HG03521 (cell line): ENCODE measurements around the gene GUCY2D.

Experiments used
- ATAC-seq: cut with Tn5 transposase; IDR thresholded peaks from one replicate; pipeline ENCODE4 v1.9.1; 2021; ENCODE audit warnings: mild to moderate bottlenecking, moderate library complexity; ENCODE audit not compliant: unreplicated experiment

The GUCY2D gene

DNA sequence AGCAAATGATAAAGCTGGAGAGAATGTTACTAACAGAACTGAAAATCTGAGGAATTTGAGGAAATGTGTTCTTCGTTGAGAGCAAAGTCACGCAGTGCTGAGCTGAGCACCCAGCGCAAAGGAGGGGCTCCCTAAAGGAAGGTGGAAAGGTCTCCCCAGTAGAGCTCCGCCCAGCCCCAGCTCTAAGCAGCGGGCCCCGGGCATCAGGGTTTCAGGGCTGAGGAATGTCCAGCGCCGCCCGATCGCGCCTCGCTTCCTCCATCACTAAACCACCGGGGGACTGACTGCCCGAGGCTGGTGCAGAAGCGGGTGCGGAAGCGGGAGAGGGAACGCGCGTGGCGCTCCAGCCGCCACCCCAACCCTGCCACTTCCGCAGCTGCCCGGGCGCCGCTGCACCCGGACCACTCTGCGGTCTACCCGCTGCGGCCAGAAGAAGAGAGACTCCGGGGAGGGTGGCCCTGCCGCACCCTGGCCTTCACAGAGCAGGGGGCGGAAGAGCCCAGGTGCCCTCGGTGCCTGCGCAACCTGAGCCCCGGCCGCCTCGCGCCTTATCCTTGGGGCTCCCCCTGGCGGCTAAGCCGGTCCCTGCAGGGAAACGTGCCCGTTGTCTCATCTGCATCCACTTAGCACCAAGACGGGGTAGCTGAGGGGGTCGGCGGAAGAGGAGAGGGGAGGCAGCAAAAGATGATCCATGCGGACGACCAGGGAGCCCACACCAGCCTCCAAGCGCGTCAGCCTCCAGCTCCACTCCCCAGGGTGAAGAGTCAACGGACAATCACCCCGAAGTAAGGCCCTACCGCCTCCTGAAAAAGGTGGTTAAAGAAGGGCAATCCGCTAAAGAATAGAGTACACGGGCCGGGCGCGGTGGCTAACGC, 12.4 kb upstream of the GUCY2D start:
- no peak for ATAC-seq

GRCh38 chr17:7992516-7992915, 9.9 kb upstream of the GUCY2D start:
- no peak for ATAC-seq

- no peak for ATAC-seq
Measured at GRCh38 chr17:7992924-7993323, 9.5 kb upstream of the GUCY2D start.

DNA sequence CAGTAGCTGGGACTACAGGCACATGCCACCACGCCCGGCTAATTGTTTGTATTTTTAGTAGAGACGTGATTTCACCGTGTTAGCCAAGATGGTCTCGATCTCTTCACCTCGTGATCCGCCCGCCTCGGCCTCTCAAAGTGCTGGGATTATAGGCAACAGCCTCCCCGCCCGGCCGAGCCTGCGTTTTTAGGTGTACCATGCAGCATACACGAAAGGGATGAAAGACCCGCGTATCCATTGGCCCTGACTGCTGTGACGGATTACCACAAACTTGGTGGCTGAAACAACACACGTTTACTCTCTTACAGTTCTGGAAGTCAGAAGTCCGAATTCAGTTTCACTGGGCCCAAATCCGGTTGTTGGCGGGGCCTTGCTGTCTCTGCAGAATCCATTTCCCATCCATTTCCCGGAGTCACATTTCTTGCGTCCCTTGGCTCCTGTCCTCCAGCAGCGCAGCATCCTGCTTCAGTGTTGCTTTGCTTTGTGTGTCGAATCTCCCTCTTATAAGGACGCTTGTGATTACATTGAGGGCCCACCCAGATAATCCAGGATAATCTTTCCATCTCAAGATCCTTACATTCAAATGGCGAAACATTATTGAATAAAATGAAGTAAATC, 8.3 kb upstream of the GUCY2D start:
- ATAC-seq: no peak

DNA sequence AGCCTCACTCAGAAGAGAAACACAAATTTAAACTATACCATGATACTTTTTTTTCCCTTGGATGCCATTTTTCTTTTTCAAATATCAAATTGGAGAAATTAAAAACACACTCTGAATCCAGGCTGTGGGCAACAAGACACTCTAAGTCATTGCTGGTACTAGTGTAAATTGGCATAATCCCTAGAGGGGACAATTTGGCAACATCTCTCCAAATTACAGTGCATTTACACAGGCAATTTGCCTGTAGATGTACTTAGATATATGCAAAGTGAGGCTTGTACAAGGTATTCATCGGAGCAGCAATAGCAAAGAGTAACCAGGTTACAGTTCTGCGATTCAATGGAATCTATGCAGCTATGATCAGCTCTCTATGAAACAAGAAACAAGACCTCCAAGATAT, 6.7 kb upstream of the GUCY2D start:
- no peak for ATAC-seq

GRCh38 chr17:7997186-7997585, 5.2 kb upstream of the GUCY2D start:
- no peak for ATAC-seq

DNA sequence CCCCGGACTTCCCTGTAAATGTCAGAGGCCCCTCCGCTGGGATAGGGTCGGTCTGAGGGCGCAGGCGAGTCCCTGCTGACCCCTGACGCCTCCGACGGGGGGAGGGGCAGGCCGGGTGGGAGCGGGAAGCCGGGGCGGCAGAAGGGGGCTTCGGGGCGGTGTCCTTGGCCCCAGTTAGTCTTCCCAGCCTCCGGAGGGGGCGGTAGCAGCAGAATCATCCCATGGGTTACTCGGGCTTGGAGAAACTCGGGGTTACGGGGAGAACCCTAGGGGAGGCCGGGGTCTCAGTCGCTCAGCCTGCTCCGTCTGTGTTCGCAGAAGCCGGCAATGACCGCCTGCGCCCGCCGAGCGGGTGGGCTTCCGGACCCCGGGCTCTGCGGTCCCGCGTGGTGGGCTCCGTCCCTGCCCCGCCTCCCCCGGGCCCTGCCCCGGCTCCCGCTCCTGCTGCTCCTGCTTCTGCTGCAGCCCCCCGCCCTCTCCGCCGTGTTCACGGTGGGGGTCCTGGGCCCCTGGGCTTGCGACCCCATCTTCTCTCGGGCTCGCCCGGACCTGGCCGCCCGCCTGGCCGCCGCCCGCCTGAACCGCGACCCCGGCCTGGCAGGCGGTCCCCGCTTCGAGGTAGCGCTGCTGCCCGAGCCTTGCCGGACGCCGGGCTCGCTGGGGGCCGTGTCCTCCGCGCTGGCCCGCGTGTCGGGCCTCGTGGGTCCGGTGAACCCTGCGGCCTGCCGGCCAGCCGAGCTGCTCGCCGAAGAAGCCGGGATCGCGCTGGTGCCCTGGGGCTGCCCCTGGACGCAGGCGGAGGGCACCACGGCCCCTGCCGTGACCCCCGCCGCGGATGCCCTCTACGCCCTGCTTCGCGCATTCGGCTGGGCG, 542 bp downstream of the GUCY2D start:
- no peak for ATAC-seq

GRCh38 chr17:8003594-8004181, 1.3 kb downstream of the GUCY2D start:
- ATAC-seq: no peak

GRCh38 chr17:8004899-8005298, 2.5 kb downstream of the GUCY2D start:
- no peak for ATAC-seq

DNA sequence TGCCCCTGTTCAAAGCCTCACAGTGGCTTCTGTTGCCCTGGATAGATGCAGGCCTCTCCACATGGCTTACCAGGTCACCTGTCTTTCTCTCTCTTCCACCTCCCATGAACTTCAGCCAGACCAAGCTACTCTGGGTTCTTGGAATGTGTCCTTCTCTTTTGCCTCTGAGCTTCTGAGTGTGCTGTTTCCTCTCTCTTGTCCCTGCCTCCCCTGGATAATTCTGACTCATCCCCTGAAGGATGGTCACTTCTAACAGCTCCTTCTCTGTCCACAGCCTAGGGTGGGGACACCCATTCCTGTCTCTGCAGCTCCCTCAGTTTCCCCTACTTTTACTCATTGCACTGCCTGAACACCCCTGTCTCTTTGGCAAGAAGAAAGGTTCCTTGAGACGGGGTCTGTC, 2.9 kb downstream of the GUCY2D start:
- no peak for ATAC-seq

GRCh38 chr17:8005967-8006730, 3.7 kb downstream of the GUCY2D start:
- ATAC-seq: no peak

GRCh38 chr17:8006836-8007680, 4.6 kb downstream of the GUCY2D start:
- ATAC-seq: no peak

- ATAC-seq: no peak
Measured at GRCh38 chr17:8007836-8008235, 5.4 kb downstream of the GUCY2D start.

- no peak for ATAC-seq
Measured at GRCh38 chr17:8012045-8012580, 9.7 kb downstream of the GUCY2D start.

DNA sequence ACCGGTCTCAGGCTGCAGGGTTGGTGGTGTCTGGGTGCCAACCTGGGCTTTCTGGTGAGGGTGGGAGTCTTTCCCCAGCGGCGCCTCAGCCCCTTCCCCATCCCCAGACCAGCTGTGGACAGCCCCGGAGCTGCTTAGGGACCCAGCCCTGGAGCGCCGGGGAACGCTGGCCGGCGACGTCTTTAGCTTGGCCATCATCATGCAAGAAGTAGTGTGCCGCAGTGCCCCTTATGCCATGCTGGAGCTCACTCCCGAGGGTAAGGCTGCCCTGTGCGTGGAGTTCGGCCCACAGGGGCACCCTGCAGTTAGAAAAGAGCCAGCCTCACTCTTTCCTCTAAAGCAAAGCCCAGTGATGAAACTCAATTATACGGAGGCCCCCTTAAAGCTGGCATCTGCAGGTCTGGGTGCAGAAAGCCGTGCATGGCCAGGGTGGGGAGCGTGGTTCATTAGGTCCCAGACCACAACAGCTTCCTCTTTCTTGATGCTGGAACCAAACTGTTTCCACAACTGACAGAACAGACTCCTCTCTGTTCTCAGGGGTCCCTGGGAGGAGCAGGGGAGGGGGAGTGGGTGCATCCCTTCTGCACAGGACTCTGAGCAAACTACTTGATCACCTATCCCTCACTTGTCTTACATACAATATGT, 10.7 kb downstream of the GUCY2D start:
- ATAC-seq: no peak

- ATAC-seq: no peak
Measured at GRCh38 chr17:8013731-8014557, 11.5 kb downstream of the GUCY2D start.

DNA sequence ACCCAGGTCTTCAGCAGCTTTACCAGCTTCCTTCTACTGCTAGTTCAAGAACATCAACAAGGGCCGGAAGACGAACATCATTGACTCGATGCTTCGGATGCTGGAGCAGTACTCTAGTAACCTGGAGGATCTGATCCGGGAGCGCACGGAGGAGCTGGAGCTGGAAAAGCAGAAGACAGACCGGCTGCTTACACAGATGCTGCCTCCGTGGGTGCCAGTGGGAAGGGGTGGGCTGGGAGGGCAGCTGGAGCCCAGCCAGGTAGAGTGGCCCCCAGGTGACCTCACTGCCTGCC, 12.1 kb downstream of the GUCY2D start:
- no peak for ATAC-seq
